Ishikawa (cell line): ENCODE data around the gene COG5.

Experiments used
- CEBPB ChIP-seq: IDR thresholded peaks from 2 replicates; pipeline ENCODE4 v1.6.1; 2012
- EGR1 ChIP-seq: IDR thresholded peaks from 2 replicates; pipeline ENCODE4 v1.6.1; 2012
- EP300 ChIP-seq: IDR thresholded peaks from 2 replicates; pipeline ENCODE4 v1.6.1; 2012; ENCODE audit warnings: borderline replicate concordance
- FOXM1 ChIP-seq: IDR thresholded peaks from 2 replicates; pipeline ENCODE4 v1.6.1; 2012; ENCODE audit warnings: low read depth, borderline replicate concordance
- RAD21 ChIP-seq: IDR thresholded peaks from 2 replicates; pipeline ENCODE4 v1.6.1; 2012; ENCODE audit warnings: low read depth
- TAF1 ChIP-seq: IDR thresholded peaks from 2 replicates; pipeline ENCODE4 v1.6.1; 2012; ENCODE audit warnings: low read depth, mild to moderate bottlenecking
- TCF12 ChIP-seq: IDR thresholded peaks from 2 replicates; pipeline ENCODE4 v1.6.1; 2012; ENCODE audit warnings: low read depth
- YY1 ChIP-seq: IDR thresholded peaks from 2 replicates; pipeline ENCODE4 v1.6.1; 2012; ENCODE audit warnings: low read depth
- ZBTB7A ChIP-seq: IDR thresholded peaks from 2 replicates; pipeline ENCODE4 v1.6.1; 2012; ENCODE audit warnings: low read depth
- TF ChIP-seq, protein P1 (sequence below): IDR thresholded peaks from 2 replicates; pipeline ENCODE4 v1.6.1; 2012
- TF ChIP-seq, protein P2 (sequence below): IDR thresholded peaks from 2 replicates; pipeline ENCODE4 v1.6.1; 2012; ENCODE audit warnings: low read depth, mild to moderate bottlenecking

- TF ChIP-seq EP300, result no peak
- no peak for TF ChIP-seq YY1
- TF ChIP-seq CEBPB, result no peak
- no peak for TF ChIP-seq RAD21
- no peak for TF ChIP-seq TAF1
- TF ChIP-seq, protein P1, sequence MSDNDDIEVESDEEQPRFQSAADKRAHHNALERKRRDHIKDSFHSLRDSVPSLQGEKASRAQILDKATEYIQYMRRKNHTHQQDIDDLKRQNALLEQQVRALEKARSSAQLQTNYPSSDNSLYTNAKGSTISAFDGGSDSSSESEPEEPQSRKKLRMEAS, result no peak
- TF ChIP-seq TCF12, result no peak
- TF ChIP-seq FOXM1, result no peak
- TF ChIP-seq, protein P2, sequence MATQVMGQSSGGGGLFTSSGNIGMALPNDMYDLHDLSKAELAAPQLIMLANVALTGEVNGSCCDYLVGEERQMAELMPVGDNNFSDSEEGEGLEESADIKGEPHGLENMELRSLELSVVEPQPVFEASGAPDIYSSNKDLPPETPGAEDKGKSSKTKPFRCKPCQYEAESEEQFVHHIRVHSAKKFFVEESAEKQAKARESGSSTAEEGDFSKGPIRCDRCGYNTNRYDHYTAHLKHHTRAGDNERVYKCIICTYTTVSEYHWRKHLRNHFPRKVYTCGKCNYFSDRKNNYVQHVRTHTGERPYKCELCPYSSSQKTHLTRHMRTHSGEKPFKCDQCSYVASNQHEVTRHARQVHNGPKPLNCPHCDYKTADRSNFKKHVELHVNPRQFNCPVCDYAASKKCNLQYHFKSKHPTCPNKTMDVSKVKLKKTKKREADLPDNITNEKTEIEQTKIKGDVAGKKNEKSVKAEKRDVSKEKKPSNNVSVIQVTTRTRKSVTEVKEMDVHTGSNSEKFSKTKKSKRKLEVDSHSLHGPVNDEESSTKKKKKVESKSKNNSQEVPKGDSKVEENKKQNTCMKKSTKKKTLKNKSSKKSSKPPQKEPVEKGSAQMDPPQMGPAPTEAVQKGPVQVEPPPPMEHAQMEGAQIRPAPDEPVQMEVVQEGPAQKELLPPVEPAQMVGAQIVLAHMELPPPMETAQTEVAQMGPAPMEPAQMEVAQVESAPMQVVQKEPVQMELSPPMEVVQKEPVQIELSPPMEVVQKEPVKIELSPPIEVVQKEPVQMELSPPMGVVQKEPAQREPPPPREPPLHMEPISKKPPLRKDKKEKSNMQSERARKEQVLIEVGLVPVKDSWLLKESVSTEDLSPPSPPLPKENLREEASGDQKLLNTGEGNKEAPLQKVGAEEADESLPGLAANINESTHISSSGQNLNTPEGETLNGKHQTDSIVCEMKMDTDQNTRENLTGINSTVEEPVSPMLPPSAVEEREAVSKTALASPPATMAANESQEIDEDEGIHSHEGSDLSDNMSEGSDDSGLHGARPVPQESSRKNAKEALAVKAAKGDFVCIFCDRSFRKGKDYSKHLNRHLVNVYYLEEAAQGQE, result no peak
- no peak for TF ChIP-seq EGR1
- TF ChIP-seq ZBTB7A, result no peak
These were observed 89.6 kb downstream of the COG5 start for GRCh38 chr7:107474104-107474521.
